ENCODE measurements around the gene FURIN.
"Not testable (repeated sequence)": the region's sequence is repeated elsewhere in the genome, so short reads cannot be mapped to it uniquely, and the experiment has no call there.

GRCh38 chr15:90849424-90849823, 19.0 kb upstream of the FURIN start:
- not testable (repeated sequence) for TF ChIP-seq SUZ12 (IDR thresholded peaks at IDR 0.05; ENCODE audit: extremely low read depth, insufficient read depth, insufficient read length); YY1 (IDR thresholded peaks at IDR 0.05; ENCODE audit: insufficient read depth, insufficient read length)

Data from NT2/D1 (cell line).